B cell (primary cell): ENCODE measurements around the gene IL1R2.

ENCODE experiments used
- CTCF ChIP-seq: fragments of 200-600 bp; IDR thresholded peaks from one replicate; pipeline ENCODE4 v1.8.0; 2022; ENCODE audit warnings: antibody characterized with exemption, mild to moderate bottlenecking
- EZH2 ChIP-seq: IDR thresholded peaks from 2 replicates; pipeline ENCODE4 v1.6.1; 2012; ENCODE audit warnings: borderline replicate concordance, low read depth, mild to moderate bottlenecking, moderate library complexity, low read length; ENCODE audit not compliant: insufficient read depth, poor library complexity, severe bottlenecking

DNA sequence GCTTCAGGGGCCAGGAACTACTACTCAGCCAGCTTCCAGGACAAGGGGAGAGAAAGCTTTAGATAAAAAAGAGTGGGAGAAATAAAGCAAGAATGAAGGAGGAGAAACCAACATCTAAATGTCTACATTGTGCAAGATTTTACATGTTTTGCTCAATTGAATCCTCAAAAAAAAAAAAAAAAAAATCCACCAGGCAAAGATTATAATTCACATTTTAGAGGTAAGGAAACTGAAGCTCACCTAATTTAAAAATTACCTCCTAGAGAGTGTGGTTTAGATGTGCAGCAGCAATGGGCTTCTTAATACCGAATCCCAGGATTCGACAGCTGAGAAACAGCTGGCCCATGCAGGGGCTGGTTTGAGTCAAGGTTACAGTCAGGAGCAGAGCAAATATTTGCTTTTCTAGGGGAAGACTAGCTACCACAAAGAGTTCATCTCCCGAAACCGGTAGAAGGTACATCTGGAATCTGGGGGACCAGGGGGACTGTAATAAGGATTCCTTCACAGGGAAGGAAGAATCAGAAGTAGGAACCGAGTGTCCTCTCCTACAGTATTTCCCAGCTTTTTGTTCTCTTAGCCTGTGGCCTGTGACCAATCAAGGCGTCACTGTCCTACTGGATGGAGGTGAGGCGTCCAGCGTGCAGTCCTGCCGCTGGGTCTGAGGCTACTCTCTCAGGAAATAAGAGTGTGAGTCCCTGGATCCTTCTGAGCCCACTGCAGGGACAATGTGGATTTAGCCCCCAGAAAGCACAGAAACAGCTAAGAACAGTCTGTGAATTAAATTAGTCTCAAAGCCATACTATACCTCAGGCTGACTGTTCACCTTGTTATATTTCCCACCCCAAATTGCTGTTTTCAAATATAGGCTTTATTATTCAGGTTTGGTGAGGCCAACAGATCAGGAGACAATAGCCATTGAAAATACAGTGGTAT is 42.3 kb downstream of the IL1R2 start:
- TF ChIP-seq CTCF: no peak
- TF ChIP-seq EZH2: no peak
